GM21576 (cell line): ENCODE measurements around the gene STUM.
"Not testable (repeated sequence)": the region's sequence is repeated elsewhere in the genome, so short reads cannot be mapped to it uniquely, and the experiment has no call there.

ENCODE experiments used
- ATAC-seq: cut with Tn5 transposase; IDR thresholded peaks from one replicate; pipeline ENCODE4 v1.9.1; 2021; ENCODE audit warnings: mild to moderate bottlenecking, moderate library complexity; ENCODE audit not compliant: unreplicated experiment

STUM gene

DNA sequence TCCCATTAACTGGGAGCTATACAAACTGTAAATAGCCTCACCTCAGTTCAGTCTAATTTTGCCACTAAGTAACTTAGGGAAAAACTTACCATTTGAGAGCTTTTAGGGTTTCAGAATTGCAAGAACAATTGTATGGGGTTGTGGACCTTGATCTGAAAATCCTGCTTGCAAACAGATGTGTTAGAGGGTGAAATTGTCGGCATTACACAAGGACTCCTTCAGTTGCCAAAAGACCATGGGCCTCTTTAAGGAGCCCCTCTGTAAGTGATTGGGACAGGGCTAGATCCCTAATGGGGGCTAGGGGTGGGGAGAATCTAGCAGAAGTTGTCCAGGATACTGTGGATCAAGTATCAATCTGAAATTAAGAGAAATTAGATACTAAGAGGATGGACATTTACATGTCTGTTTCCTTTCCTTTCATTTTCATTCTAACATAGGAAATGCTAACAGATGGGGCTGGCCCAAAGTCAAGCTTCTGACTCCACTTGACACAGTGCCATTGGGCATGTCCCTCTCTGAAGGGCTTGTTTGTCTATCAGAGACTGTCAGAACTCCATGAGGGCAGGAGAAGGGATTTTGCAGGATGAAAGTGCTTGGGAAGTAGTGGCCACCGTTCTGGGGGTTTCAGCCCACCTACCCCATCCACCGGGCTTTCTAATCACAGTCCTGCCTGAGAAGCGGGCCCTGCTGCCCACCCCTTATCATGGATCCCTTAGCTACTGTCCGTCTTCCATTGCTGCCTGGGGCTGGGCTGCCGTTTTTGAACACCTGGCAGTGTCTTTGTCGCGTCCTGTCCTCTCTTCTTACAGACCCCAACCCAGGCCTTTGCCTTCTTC is 54.7 kb downstream of the STUM start:
- no peak for ATAC-seq

DNA sequence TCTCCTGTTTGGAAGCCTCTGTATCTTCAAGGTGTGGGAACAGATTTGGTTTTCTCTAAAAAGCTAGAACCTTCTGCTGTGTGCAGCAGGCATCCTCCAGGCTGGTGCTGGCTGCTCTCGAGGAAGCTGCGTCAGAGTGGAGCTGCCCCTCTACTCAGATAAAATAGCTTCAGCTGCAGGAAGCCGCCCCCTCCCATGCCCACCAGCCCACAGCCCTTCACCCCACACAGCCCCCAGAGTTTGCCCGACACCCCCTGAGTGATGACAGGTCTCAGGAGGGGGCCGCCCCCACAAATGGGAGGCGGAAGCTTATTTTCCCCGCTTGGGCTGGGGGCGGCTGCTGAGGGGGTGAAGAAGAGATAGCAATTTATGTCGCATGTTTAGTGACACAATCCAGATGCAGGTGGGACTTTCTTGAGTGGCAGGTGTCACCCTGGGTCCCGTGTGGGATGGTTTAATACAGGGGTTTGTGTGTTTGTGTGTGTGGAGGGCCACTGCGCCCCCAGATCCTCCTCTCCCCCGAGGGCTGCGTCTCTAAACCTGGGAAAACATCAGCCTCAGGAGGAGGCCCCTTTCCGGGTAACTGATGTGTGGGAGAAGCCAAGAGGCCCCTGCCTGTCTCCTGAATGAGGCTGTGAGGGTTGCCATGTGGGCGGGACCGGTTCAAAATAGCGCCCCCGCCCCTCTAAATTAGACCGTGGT is 55.4 kb downstream of the STUM start:
- no peak for ATAC-seq

DNA sequence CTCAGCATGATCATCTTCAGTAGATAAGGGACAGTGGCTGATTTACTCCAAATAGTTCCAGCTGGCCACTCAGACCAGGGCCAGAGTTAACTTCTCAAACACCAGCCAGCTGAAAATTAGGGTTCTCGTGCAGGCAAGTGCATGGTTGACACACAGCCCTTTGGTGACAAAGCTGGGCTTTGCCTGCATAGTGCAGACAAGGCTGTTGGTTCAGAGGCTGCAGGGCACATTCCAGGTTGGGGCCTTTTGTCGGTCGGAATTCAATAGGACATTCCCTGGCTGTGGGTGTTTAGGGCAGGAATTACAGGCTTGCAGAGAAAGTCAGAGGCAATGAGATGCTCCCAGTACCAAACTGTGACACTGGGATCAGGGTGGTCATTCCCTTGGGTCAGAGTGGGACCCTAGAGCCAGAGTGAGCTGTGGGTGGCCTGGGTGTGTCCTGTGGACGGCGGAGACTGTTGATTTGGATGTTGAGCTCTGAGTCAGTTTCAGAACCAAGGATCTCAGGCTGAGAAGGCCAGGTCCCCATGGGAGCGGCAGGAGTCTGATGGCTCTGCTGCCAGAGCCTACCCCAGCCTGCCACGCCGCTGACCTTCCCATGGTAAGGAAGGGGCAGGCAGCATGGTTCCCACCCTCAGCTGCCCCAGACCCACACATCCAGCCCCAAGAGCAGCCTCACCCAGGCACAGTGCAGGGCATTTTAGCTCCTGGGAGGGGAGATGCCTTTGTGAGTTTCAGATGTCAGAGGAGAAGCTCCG is 56.2 kb downstream of the STUM start:
- no peak for ATAC-seq

DNA sequence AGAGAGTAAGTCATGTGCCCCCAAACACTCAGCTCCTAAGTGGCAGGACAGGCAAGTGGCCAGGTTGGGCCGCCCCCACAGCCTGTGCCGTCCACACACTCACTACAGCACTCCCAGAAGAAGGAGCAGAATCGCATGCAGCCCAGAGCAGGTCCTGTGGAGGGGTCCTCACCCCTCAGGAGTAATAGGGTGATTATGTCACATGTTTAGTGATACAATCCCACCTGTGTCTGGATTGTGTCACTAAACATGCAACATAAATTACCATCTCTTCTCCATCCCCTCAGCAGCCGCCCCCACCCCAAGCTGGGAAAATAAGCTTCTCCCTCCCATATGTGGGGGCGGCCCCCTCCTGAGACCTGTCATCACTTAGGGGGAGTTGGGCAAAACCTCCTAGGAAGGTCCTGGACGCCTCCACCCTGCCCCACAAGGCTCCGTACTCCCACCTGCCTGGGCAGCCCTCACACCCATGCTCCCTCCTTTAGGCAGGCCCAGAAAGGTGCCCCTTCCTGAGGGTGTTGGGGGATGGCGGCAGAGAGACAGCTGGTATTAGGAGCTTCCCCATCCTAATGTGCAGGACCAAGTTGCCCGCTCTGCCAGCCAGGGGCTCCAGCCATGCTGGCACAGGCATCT is 56.9 kb downstream of the STUM start:
- no peak for ATAC-seq

DNA sequence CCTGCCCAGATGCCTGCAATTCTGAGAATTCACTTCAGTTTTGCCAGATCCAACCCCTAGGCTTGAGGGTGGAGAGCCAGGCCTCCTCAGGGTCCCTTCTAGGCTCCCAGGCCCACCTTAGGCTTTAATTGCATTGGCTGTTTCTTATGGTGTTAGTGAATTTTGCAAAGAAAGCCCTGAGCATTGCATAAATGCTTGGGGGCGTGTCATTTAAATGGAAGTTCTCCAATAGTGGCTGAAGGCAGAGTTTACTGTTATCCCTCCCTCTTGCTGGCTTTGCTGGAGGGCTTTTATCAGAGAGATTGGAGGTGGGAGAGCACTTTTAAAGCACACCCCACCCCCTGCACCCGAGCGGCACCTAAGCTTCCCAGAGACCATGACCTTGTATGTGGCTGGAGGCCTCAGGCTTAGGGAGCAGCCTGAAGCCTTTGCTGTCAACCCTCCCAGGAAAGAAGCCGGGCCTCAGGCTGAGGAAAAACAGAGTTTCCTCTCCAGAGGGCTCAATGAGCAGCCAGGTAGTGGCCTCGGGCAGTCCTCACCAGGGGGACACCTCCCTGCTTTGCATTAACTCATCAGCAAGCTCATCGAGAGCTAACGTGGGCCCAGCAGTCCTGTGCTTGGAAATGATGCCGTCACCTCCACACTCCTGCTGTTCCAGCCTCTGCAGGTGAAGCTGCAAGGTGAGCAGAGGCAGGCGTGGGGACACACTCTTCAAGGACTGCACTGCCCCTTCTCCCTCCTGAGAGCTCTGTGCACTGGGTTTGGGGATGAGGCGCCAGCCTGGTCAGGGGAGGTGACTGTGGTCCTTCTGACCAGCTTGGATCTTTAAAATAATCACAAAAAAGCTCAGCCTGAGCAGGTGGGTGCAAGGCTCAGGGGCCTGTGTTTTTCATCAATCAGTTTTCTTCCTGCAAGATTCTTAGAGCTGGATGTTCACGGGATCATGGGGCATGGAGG is 58.0 kb downstream of the STUM start:
- no peak for ATAC-seq

DNA sequence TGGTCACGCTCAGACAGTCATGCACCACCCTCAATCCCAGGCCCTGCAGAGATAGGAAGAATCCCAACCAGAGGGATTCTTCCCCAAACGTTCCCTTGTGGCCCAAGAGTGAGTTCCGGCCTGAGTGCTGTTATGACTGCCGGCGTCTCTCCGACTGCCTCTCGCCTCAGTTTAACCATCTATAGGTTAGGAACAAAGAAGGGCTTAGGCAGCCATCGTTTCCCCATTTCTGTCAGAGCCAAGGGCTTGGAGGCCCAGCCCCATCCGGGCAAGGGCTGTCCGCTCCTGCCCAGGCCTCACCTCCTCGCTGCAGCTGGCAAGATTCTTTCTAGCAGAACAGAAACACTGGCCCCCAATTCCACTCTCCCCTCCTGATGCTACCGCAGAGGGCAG is 58.7 kb downstream of the STUM start:
- no peak for ATAC-seq

DNA sequence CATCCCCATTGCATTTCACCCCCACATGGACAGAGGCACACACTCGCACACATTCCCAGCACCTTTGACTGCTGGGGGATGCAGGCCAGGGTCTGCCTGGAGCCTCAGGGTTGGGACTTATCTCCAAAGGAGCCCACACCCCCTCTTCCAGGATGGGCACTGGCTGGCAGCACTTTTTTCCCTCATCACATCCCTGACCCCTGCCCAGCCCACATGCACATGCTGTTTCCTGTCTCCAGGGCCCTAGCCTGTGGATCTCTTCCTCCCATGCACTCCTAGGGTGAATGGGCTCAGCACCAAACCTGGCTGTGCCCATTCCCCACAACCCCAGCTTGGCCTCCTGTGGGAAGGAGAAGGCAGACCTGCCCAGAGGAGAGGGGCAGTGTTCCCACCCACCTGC is 59.3 kb downstream of the STUM start:
- no peak for ATAC-seq

DNA sequence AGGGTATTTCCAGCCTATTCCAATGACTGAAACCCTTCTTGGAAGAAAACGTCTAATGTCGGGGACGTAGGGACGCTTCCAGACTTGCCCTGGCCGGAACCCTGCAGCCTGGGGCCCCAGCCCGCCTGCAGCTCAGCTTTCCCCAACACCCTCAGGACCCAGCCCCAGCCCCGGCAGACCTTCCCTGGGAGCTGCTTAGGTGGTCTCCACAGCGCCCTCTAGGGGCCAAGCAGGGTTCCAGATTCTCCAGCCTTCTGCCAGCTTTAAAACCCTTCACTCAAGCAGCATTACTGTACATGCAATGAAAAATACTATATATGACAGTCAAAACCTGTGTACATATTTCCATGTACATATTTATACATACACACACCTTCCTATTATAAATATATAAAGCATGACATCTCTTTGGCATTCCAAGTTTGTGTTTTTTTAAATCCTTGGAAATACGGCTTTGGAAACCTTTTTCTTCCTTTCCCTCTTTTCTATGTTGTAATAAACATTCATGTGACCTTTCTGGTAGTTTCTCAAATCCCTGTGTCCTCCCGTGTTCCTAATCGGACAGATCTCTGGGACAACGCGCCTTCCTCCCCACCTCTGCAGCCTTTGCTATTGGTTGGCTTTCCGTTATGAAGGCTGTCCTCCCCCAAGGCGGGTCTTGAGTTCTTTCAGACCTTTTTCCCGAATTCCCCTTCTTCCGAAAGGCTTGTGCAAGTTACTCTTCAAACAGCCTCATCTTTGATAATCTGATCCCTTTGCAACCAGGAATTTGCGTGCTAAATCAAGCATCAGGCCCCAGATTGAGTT is 60.3 kb downstream of the STUM start:
- peak; percentile 68 for ATAC-seq

DNA sequence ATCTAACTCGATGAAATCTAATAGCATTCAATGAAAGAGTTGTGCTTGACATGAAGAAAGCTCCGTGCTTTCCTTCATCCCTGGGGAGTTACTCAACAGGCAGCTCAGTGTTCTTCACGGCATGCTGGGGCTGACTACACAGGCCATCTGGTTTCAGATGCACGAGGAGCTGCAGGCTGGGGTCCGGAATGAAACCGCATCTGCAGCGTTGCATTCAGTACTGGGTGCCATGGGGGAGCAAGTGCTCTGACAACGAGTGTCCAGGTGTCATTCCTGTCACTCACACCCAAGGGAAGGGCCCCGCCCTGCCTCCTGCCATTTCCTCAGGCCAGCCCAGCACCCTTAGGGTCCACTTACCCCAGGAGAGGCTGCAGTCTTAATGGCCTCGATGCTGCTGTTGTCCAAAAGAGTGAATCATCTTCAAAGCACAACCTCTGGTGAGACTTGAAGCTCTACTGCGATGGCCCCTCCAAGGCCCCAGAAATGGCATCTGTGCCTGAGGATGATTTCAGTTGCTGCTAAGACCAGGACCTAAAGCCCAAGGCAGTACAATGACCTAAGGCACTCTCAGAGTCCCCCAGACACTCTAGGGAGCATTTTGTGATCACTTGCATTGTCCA is 61.4 kb downstream of the STUM start:
- no peak for ATAC-seq

DNA sequence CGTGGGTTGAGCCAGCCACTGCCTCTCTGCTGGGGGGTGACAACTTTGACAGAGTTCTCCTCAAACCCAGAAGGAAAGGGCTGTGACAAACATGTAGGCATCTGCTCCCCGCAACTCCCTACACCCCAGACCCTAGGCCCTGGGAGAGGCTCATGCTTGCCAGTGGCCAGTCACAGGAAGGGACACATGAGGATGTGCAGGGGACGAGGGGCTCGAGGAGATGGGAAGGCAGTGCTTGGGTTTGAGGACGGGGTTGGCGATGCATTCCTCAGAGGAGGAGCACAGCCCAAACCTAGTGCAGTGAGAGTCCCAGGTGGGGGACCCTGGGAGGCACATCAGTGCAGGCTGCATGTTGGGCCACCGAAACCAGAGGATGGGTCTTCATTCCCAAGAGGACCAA is 62.1 kb downstream of the STUM start:
- ATAC-seq, result no peak

DNA sequence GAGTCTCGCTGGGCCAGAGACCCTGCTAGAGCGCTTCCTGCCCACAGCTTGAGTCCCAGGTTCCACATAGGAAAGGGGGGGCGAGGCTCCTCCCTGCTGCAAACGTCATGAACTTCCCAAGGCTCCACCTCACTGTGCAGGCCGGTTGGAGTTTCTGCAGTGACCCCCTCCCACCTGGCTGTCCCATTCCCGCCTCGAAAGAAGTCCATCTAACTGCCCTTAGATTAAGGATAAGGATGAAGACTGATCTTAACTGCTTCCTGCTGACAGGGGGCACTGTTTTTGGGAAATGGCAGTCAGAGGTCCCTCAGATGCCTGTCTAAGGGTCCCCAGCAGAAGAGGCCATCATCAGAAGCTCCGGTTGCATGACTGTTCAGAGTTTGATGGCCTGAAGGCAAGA is 62.7 kb downstream of the STUM start:
- no peak for ATAC-seq

DNA sequence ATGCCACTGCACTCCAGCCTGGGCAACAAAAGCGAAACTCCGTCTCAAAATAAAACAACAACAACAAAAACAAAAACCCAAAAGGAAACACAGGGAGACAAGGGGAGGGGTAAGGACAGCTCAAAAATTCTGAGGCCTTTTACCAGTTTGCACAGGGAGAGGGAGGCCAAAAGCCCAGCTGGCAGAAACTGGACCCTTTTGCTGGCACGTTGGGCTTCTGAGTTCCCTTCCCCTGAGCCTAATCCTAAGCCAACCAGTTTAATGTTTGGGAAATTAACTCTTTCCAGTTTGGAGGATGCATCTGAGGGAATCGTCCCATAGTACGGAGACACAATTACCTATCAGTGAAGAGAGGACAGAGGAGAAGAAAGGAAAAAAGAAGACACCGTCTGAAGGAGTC is 63.4 kb downstream of the STUM start:
- not testable (repeated sequence) for ATAC-seq

DNA sequence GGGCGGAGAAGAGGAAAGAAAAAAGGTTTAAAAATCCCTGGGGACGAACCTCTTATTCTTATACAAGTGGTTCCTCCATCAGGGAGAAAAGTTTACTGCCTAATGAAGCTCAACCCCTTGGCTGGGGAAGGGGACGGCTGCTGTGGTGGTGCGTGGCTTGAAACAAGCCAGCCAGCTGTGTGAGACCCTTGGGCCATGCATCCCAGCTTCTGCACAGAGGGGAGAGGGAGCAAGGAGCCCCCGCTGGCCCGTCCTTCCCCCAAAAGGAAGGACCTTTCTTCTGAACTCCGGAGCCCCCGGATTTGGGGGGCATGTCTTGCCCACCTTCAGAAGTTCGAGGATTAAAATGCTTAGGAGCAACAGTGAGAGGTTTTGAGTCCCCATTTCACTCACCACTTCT is 67.3 kb downstream of the STUM start:
- ATAC-seq, result no peak

DNA sequence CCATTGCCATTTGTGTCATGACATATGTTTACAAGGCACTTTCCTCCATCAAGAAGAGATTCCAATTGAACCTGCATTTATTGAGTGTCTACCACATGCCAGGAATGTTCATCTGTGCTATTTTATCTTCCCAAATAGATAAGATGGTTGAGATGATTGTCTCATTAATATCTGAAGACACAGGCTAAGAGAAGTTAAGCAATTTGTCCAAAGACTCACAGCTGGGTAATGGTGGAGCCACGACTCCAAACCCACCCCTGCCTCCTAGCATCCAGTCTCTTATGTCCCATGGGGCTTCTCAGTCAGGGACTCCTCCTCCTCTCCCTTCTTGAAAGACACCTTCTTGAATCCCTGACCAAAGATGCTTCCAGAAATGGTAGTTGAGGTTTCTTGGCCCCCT is 68.1 kb downstream of the STUM start:
- no peak for ATAC-seq

DNA sequence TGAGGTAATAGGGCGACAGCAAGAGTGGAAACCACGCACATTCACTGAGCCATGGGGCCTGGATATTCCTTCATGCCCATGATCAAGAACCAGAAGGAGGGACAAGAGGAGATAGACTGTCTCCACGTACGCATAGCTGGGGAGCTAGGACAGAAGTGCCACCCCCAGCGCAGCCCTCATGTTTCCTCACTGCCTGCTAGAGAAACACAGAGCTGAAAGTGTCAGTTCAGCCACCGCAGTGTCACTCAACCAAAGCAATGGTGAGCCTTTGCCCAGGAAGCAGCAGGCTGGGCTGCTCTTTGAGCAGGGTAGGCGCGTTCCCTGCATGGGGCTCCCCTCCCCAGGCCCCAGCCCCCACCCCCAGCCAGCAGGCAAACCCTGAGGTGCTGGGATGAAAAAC is 68.5 kb downstream of the STUM start:
- no peak for ATAC-seq

DNA sequence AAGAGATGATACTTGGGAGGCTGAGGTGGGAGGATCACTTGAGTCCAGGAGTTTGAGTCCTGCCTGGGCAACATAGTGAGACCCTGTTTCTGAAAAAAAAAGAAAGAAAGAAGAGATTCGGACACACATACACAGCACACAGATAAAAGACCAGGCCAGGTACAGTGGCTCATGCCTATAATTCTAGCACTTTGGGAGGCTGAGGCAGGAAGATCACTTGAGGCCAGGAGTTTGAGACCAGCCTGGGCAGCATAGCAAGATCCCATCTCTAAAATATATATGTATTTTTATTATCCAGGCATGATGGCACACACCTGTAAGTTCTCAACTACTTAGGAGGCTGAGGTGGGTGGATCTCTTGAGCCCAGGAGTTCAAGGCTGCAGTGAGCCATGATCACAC is 69.2 kb downstream of the STUM start:
- ATAC-seq, result not testable (repeated sequence)

DNA sequence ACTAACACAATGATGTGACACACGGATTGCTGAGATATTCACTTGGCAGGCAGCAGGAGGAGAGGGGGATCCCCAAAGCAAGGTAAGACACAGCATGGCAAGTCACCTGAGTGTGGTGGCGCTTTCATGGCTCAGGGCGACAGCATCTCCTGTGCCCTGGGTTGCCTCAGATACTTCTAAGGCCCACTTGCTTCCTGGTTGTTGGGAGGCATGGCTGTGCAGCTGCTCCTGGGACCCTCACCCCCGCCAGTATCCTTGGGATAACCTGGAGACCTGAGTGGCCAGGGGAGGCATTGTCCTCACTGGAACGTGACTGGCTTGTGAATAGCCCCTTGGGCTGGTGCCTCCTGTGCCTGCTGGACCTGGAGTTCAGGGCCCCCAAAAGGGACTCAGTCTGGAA is 69.8 kb downstream of the STUM start:
- no peak for ATAC-seq

DNA sequence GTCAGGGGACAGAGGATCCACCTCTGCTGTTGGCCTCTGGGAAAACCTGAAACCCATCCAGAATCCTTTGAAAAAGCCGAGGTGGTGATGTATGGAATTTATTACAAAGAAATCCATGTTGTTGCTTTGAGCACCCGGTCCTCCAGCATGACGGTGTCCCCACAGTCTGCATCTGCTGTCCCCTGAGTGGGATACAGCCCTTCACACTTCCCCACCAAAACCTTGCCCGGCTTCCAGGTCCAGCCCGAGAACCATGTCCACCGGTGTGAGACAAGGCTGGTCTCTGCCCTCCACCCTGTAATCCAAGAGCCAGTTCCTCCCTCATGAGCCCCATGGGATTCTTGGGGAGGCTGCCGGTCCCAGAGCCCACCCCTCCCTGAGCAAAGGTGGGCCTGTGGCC is 70.5 kb downstream of the STUM start:
- no peak for ATAC-seq

DNA sequence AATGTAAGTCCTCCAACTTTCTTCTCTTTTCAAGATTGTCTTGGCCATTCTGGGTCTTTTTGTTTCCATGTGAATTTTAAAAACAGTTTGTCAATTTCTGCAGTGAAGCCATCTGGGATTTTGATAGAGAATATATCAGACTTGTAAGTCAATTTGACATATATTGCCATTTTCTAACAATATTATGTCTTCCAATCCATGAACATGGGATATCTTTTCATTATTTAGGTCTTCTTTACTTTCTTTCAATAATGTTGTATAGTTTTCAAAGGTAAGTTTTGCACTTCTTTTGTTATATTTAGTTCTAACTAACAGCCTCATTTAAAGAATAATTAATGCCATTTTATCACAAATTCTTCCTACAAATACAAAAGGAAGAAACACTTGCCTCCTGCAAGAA is 73.4 kb downstream of the STUM start:
- ATAC-seq, result no peak
